Neural progenitor cell (in vitro differentiated cells): Measurements from ENCODE around the gene PCNX1.

ENCODE experiments used
- EZH2 ChIP-seq: fragments of 200-600 bp; sonication (generic); IDR thresholded peaks from 2 replicates; pipeline ENCODE4 v1.6.1; 2017; ENCODE audit warnings: antibody characterized with exemption, mild to moderate bottlenecking, moderate library complexity
- EZH2phosphoT487 ChIP-seq: fragments of 200-600 bp; sonication (generic); IDR thresholded peaks from 2 replicates; pipeline ENCODE4 v1.6.1; 2017; ENCODE audit warnings: antibody characterized with exemption
- TF ChIP-seq, protein P1 (sequence below): fragments of 200-600 bp; sonication (generic); IDR thresholded peaks from 2 replicates; pipeline ENCODE4 v1.5.1; 2017; ENCODE audit warnings: antibody characterized with exemption, mild to moderate bottlenecking

DNA sequence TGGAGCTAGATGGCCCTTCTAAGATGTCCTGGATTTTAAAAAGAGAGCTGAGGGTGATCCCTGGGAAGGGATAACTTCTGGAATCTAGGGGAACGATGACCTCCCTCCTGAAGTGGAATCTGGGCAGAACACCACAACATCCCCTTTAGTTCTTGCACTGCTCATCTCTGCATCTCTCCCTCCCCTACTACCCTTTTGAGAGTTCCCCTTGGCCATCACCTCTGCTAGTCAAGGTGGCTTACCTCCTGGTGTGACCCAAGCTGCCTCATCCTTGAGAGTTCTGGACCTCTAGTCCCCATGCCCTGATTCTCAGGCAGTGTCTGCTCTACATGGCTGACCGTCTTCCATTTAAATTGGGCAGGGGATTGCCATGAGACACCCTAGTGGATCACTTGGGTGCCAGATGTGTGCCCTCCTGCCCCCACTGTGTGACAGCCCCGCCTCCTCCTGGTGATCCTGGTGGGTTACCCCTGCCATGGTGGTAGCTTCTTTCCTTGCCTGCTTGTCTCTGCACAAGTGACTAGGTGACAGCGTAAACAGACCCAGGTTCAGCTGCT, 216.4 kb downstream of the PCNX1 start:
- TF ChIP-seq EZH2phosphoT487 (no peak), EZH2 (no peak)
- TF ChIP-seq, protein P1, sequence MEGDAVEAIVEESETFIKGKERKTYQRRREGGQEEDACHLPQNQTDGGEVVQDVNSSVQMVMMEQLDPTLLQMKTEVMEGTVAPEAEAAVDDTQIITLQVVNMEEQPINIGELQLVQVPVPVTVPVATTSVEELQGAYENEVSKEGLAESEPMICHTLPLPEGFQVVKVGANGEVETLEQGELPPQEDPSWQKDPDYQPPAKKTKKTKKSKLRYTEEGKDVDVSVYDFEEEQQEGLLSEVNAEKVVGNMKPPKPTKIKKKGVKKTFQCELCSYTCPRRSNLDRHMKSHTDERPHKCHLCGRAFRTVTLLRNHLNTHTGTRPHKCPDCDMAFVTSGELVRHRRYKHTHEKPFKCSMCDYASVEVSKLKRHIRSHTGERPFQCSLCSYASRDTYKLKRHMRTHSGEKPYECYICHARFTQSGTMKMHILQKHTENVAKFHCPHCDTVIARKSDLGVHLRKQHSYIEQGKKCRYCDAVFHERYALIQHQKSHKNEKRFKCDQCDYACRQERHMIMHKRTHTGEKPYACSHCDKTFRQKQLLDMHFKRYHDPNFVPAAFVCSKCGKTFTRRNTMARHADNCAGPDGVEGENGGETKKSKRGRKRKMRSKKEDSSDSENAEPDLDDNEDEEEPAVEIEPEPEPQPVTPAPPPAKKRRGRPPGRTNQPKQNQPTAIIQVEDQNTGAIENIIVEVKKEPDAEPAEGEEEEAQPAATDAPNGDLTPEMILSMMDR: no peak
